Loucy (cell line): ENCODE measurements around the gene OGFR.

ENCODE experiments used
- CTCF ChIP-seq: fragments of 200-600 bp; sonication (generic); conservative IDR thresholded peaks from 2 replicates; pipeline ENCODE4 v1.5.1; 2014; ENCODE audit warnings: mild to moderate bottlenecking, antibody characterized with exemption, low read length
- EZH2phosphoT487 ChIP-seq: fragments of 200-600 bp; IDR thresholded peaks from 2 replicates; pipeline ENCODE4 v1.6.1; 2018; ENCODE audit warnings: antibody characterized with exemption, mild to moderate bottlenecking, moderate library complexity, borderline replicate concordance

GRCh38 chr20:62831854-62832211 lies 27.2 kb downstream of the OGFR start:
- TF ChIP-seq CTCF (no peak), EZH2phosphoT487 (no peak)
